HL-60/S4 (cell line): ENCODE results near the gene HIGD1A.

Source experiments
- in situ Hi-C: fragments of 300-500 bp; cut with MboI; formaldehyde crosslinking; loops from 2 replicates; pipeline ENCODE4 v1.14.3; 2022; ENCODE audit warnings: low sequenced_read_pairs

Gene HIGD1A

GRCh38 chr3:42801784-42802183 lies 2.5 kb downstream of the HIGD1A start:
- in situ Hi-C loops, result no loop called here

- in situ Hi-C loops, result no loop called here
Measured at GRCh38 chr3:42801048-42801620, 3.2 kb downstream of the HIGD1A start.

GRCh38 chr3:42800251-42800650 lies 4.0 kb downstream of the HIGD1A start:
- in situ Hi-C loops, result no loop called here

GRCh38 chr3:42799376-42799775 lies 4.9 kb downstream of the HIGD1A start:
- in situ Hi-C loops, result no loop called here

- in situ Hi-C loops, result no loop called here
Measured at GRCh38 chr3:42796332-42796885, 7.9 kb downstream of the HIGD1A start.

GRCh38 chr3:42795621-42796181 lies 8.6 kb downstream of the HIGD1A start:
- in situ Hi-C loops, result no loop called here

GRCh38 chr3:42790714-42791229 lies 13.5 kb downstream of the HIGD1A start:
- in situ Hi-C loops, result no loop called here

GRCh38 chr3:42786631-42787030 lies 17.7 kb downstream of the HIGD1A start:
- in situ Hi-C loops, result no loop called here

- in situ Hi-C loops, result no loop called here
Measured at GRCh38 chr3:42786212-42786611, 18.1 kb downstream of the HIGD1A start.

- in situ Hi-C loops, result no loop called here
Measured at GRCh38 chr3:42780892-42781700, 23.2 kb downstream of the HIGD1A start.

GRCh38 chr3:42780398-42780797 lies 23.9 kb downstream of the HIGD1A start:
- in situ Hi-C loops, result no loop called here

GRCh38 chr3:42778644-42779043 lies 25.6 kb downstream of the HIGD1A start:
- in situ Hi-C loops, result no loop called here

GRCh38 chr3:42773409-42773751 lies 30.9 kb downstream of the HIGD1A start:
- in situ Hi-C loops, result no loop called here

- in situ Hi-C loops, result no loop called here
Measured at GRCh38 chr3:42772670-42773408, 31.5 kb downstream of the HIGD1A start, which contains the start of gene CCDC13. Gene CCDC13, minus strand, starts transcription at chr3:42773253. Its CDS starts 14,908 bp downstream, at chr3:42758345.

GRCh38 chr3:42771271-42771670 lies 33.0 kb downstream of the HIGD1A start:
- in situ Hi-C loops, result no loop called here

- in situ Hi-C loops, result no loop called here
Measured at GRCh38 chr3:42769477-42770131, 34.7 kb downstream of the HIGD1A start.

- in situ Hi-C loops, result no loop called here
Measured at GRCh38 chr3:42764561-42765295, 39.6 kb downstream of the HIGD1A start.

GRCh38 chr3:42764115-42764514 lies 40.2 kb downstream of the HIGD1A start:
- in situ Hi-C loops, result no loop called here

- in situ Hi-C loops, result no loop called here
Measured at GRCh38 chr3:42763021-42763420, 41.3 kb downstream of the HIGD1A start.
